ENCODE measurements around the gene MCCD1. TPM values are rescaled to one million over a fixed set of nuclear protein-coding genes. Genes with fewer than 3 reads are reported as not detected.

The MCCD1 gene, protein sequence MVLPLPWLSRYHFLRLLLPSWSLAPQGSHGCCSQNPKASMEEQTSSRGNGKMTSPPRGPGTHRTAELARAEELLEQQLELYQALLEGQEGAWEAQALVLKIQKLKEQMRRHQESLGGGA
- total RNA-seq (2014; rRNA removed) (not detected in 2 replicates), Bru-seq, nascent RNA (not detected), BruChase-seq, experiment 1, labeled RNA remaining after a 6-hour chase (not detected), BruChase-seq, experiment 2, labeled RNA remaining after a 2-hour chase (not detected)
- long read RNA-seq = 0 reads

DNA sequence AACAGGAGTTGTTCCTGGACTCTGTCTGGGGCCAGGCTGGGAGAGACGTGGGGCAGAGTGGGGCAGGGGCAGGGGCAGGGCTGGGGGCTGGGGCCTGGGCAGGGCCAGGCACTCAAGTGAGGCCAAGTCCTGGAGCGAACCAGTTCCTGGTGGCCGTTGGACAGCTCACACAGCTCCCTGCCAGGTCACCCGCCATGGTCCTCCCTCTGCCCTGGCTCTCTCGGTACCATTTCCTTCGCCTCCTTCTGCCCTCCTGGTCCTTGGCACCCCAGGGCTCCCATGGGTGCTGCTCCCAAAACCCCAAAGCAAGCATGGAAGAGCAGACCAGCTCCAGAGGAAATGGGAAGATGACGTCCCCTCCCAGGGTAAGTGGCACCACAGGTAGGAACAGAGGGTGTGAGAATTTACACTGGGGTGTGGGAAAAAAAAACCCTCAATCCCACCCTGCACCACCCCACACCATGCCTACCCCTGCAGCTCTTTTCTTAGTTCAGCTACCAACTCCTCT, at the start of gene MCCD1:
TSS of gene MCCD1 (plus strand) at position 142 of the 508 bp plus-strand sequence. CDS start at position 195, 53 bp downstream.
- no peaks in the 10 kb centered on the region for H3K79me2 ChIP-seq (ENCODE audit: low read length)
- no peaks in the 10 kb centered on the region for H3K9me2 ChIP-seq (replicated peaks; ENCODE audit: low read length)
- TF ChIP-seq, protein P1, sequence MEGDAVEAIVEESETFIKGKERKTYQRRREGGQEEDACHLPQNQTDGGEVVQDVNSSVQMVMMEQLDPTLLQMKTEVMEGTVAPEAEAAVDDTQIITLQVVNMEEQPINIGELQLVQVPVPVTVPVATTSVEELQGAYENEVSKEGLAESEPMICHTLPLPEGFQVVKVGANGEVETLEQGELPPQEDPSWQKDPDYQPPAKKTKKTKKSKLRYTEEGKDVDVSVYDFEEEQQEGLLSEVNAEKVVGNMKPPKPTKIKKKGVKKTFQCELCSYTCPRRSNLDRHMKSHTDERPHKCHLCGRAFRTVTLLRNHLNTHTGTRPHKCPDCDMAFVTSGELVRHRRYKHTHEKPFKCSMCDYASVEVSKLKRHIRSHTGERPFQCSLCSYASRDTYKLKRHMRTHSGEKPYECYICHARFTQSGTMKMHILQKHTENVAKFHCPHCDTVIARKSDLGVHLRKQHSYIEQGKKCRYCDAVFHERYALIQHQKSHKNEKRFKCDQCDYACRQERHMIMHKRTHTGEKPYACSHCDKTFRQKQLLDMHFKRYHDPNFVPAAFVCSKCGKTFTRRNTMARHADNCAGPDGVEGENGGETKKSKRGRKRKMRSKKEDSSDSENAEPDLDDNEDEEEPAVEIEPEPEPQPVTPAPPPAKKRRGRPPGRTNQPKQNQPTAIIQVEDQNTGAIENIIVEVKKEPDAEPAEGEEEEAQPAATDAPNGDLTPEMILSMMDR (conservative IDR thresholded peaks at IDR 0.05; ENCODE audit: low read depth, low read length) = no peak
- no peak for TF ChIP-seq EZH2phosphoT487 (IDR thresholded peaks at IDR 0.05; ENCODE audit: borderline replicate concordance, low read length)
- TF ChIP-seq EZH2 (IDR thresholded peaks at IDR 0.05; ENCODE audit: low read length, unreplicated experiment) = no peak
- ATAC-seq = peak; percentile 3; the same call in 1 of the 2 replicates
- BruUV-seq (replicated peaks) = no TSS peak
- H4K20me1 ChIP-seq (ENCODE audit: low read length) = peaks cover 5% of the 10 kb centered on the region; the same call in 1 of the 2 replicates
- H2AFZ ChIP-seq (ENCODE audit: low read length) = no peak within 1 kb of the TSS
- H3K4me3 ChIP-seq (ENCODE audit: low read length) = no peak within 1 kb of the TSS
- H3K9ac ChIP-seq (ENCODE audit: low read length) = no peak within 1 kb of the TSS
- H3F3A ChIP-seq (ENCODE audit: low read length, unreplicated experiment) = no peaks in the 10 kb centered on the region
- H3K4me1 ChIP-seq (ENCODE audit: insufficient read depth, low read length) = peaks cover 8% of the 10 kb centered on the region
- H3K27me3 ChIP-seq (ENCODE audit: low read length) = no peaks in the 10 kb centered on the region
- intact Hi-C loops (cut with micrococcal nuclease) = loop anchor here (2.0 kb wide), 1 partner anchor 34 kb away; no protein-coding TSS in a partner anchor
- H3K27ac ChIP-seq (ENCODE audit: low read length) = no peak within 1 kb of the TSS
- H3K9me3 ChIP-seq (ENCODE audit: low read length) = no peaks in the 10 kb centered on the region
- ChIA-PET POLR2A (ENCODE audit: unreplicated experiment) (no interaction called here), CTCF (no interaction called here)
- no peak for DNase-seq
- no peak within 1 kb of the TSS for H3K4me2 ChIP-seq (ENCODE audit: low read length)
- H3K36me3 ChIP-seq (ENCODE audit: low read depth, low read length) = peaks cover 40% of the 10 kb centered on the region

GRCh38 chr6:31479151-31479932, 49.4 kb upstream of the MCCD1 start:
- Histone ChIP-seq H3K79me2 (ENCODE audit: low read length) (no peaks in the 10 kb centered on the region), H3F3A (ENCODE audit: low read length, unreplicated experiment) (no peaks in the 10 kb centered on the region), H3K27me3 (ENCODE audit: low read length) (no peaks in the 10 kb centered on the region), H3K9me3 (ENCODE audit: low read length) (no peaks in the 10 kb centered on the region), H3K4me1 (ENCODE audit: insufficient read depth, low read length) (peaks cover 8% of the 10 kb centered on the region), H3K36me3 (ENCODE audit: low read depth, low read length) (no peaks in the 10 kb centered on the region), H3K9me2 (replicated peaks; ENCODE audit: low read length) (no peaks in the 10 kb centered on the region), H3K4me2 (ENCODE audit: low read length) (no peak overlapping the region), H3K4me3 (ENCODE audit: low read length) (no peak overlapping the region), H3K9ac (ENCODE audit: low read length) (no peak overlapping the region), H3K27ac (ENCODE audit: low read length) (no peak overlapping the region), H4K20me1 (ENCODE audit: low read length) (no peaks in the 10 kb centered on the region), H2AFZ (ENCODE audit: low read length) (no peak overlapping the region)
- CTCF ChIA-PET = no interaction called here
- TF ChIP-seq, protein P1 (conservative IDR thresholded peaks at IDR 0.05; ENCODE audit: low read depth, low read length) = no peak
- TF ChIP-seq EZH2phosphoT487 (IDR thresholded peaks at IDR 0.05; ENCODE audit: borderline replicate concordance, low read length) (no peak), EZH2 (IDR thresholded peaks at IDR 0.05; ENCODE audit: low read length, unreplicated experiment) (no peak)
- no TSS peak for BruUV-seq (replicated peaks)
- intact Hi-C loops (cut with micrococcal nuclease) = no loop called here
- DNase-seq (no peak), ATAC-seq (no peak)
- POLR2A ChIA-PET (ENCODE audit: unreplicated experiment) = no interaction called here
